Transverse colon (tissue), 4 donors: ENCODE data around the gene KCTD5.

Source experiments
- POLR2A ChIP-seq: fragments of 450-650 bp; IDR thresholded peaks from one replicate; pipeline ENCODE4 v1.6.1; 2016; ENCODE audit warnings: antibody characterized with exemption, mild to moderate bottlenecking, moderate library complexity
- POLR2AphosphoS5 ChIP-seq, 3 donors: sonication (generic); formaldehyde crosslinking; IDR thresholded peaks; one replicate each; pipeline ENCODE4 v1.6.1; 2016; ENCODE audit warnings: antibody characterized with exemption in 3 of 3
- TF ChIP-seq, protein P1 (sequence below), 5 experiments: fragments of 200-600 bp in 3 of 5; fragments of 450-650 bp in 2 of 5; sonication (generic) in 3 of 5; IDR thresholded peaks; 1 replicate in 2 of 5; 2 replicates in 3 of 5; pipeline ENCODE4 v1.5.1; 2016 to 2017; ENCODE audit warnings: antibody characterized with exemption in 5 of 5, inconsistent platforms in 3 of 5, mild to moderate bottlenecking in 2 of 5, moderate library complexity in 1 of 5

DNA sequence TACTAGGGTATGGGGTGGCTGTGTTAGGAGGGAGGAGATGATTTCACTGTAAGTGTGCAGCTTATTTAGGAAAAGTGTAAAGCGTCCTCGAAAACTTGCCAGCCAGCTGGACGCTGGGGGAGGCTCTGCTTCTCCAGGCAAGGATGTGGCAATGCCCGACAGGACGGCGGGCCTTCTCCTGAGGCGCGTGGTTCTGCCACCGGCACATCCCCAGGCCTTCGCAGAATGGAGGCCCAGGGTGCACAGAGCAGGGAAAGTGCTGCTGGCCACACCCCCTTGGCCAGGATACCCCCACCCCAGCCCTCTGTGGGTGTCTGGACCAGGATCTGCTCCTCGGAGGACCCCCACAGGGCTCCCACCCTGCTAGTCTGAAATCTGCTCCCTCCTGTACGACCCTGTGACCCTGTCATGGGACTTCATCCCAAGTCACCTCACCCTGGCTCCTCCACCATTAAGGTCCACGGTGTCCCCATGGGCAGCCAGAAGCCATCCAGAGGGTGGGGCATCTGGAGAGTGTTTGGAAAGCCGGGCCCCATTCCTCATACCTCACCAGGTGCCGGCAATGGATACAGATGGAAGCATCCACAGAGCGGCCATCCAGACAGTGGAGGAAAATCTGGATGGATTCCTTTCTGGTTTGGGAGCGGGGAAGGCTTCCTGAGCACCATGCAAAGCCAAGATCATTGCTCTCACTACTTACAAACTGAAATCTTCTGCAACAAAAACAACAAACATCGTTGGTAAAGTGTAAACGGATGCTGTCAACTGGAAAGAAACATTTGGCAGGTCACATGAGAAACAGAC, 60.9 kb downstream of the KCTD5 start:
- TF ChIP-seq, protein P1, sequence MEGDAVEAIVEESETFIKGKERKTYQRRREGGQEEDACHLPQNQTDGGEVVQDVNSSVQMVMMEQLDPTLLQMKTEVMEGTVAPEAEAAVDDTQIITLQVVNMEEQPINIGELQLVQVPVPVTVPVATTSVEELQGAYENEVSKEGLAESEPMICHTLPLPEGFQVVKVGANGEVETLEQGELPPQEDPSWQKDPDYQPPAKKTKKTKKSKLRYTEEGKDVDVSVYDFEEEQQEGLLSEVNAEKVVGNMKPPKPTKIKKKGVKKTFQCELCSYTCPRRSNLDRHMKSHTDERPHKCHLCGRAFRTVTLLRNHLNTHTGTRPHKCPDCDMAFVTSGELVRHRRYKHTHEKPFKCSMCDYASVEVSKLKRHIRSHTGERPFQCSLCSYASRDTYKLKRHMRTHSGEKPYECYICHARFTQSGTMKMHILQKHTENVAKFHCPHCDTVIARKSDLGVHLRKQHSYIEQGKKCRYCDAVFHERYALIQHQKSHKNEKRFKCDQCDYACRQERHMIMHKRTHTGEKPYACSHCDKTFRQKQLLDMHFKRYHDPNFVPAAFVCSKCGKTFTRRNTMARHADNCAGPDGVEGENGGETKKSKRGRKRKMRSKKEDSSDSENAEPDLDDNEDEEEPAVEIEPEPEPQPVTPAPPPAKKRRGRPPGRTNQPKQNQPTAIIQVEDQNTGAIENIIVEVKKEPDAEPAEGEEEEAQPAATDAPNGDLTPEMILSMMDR (IDR thresholded peaks at IDR 0.05) = no peak
- TF ChIP-seq POLR2AphosphoS5 (IDR thresholded peaks at IDR 0.05) (no peak), POLR2A (no peak)
